SK-MEL-5 (cell line): ENCODE results near the gene COLEC12. TPM values are rescaled to one million over a fixed set of nuclear protein-coding genes. Genes with fewer than 3 reads are reported as not detected.

Experiments
- DNase-seq: peaks from one replicate; pipeline ENCODE4 v3.0.0-alpha.2; 2016; ENCODE audit warnings: low read depth, low spot score
- in situ Hi-C: cut with HindIII; loops from 2 replicates; pipeline ENCODE4 v1.10.0; 2016; ENCODE audit warnings: low sequenced_read_pairs, high pct_unique_total_duplicates, low pct_unique_long_range_greater_than_20kb
- polyA plus RNA-seq, 2 experiments: library from polyadenylated mRNA; depleted of rRNA; stranded (reverse); fragments of >200 nt; gene quantifications; 2 replicates each; pipeline ENCODE4 v1.2.3, GENCODE V29; 2015
- total RNA-seq: library from RNA; depleted of rRNA; stranded (reverse); fragments of >200 nt; shearing (Covaris generic); gene quantifications from 2 replicates; pipeline ENCODE4 v1.2.3, GENCODE V29; 2014; rRNA removed

Gene COLEC12
- total RNA-seq, result 1.9 TPM in 2 replicates
- 2.1 and 2.8 TPM in 2 replicates for polyA plus RNA-seq (2015; cell fraction: cytosol; rRNA removed)
- 0.48 and 1.2 TPM in 2 replicates for polyA plus RNA-seq (2015; cell fraction: nucleus; rRNA removed)

- no peak for DNase-seq
- in situ Hi-C loops, result no loop called here
These were observed at the start of gene COLEC12 for GRCh38 chr18:500632-501405. Gene COLEC12, minus strand, starts transcription at chr18:500701. Its CDS starts 187 bp downstream, at chr18:500514.

- DNase-seq, result no peak
- in situ Hi-C loops, result no loop called here
These were observed 49.5 kb upstream of the COLEC12 start for GRCh38 chr18:549967-550366.

GRCh38 chr18:543447-544078, 43.1 kb upstream of the COLEC12 start:
- in situ Hi-C loops, result no loop called here
- DNase-seq, result no peak

- DNase-seq, result no peak
- in situ Hi-C loops, result no loop called here
These were observed 33.6 kb upstream of the COLEC12 start for GRCh38 chr18:533995-534601.

GRCh38 chr18:532632-533031, 32.1 kb upstream of the COLEC12 start:
- no peak for DNase-seq
- in situ Hi-C loops, result no loop called here

GRCh38 chr18:532018-532417, 31.5 kb upstream of the COLEC12 start:
- in situ Hi-C loops, result no loop called here
- no peak for DNase-seq

- DNase-seq, result no peak
- in situ Hi-C loops, result no loop called here
These were observed 26.6 kb upstream of the COLEC12 start for GRCh38 chr18:527146-527545.

- in situ Hi-C loops, result no loop called here
- no peak for DNase-seq
These were observed 26.2 kb upstream of the COLEC12 start for GRCh38 chr18:526681-527080.

- no peak for DNase-seq
- in situ Hi-C loops, result no loop called here
These were observed 24.7 kb upstream of the COLEC12 start for GRCh38 chr18:525036-525797.

- DNase-seq, result no peak
- in situ Hi-C loops, result no loop called here
These were observed 24.0 kb upstream of the COLEC12 start for GRCh38 chr18:524466-524865.

- in situ Hi-C loops, result no loop called here
- DNase-seq, result peak; percentile 21
These were observed 23.1 kb upstream of the COLEC12 start for GRCh38 chr18:523561-523960.

GRCh38 chr18:519019-519879, 18.7 kb upstream of the COLEC12 start:
- DNase-seq, result no peak
- in situ Hi-C loops, result no loop called here

- in situ Hi-C loops, result no loop called here
- DNase-seq, result no peak
These were observed 17.6 kb upstream of the COLEC12 start for GRCh38 chr18:518081-518480.

GRCh38 chr18:515838-516237, 15.3 kb upstream of the COLEC12 start:
- no peak for DNase-seq
- in situ Hi-C loops, result no loop called here

GRCh38 chr18:515156-515815, 14.8 kb upstream of the COLEC12 start:
- in situ Hi-C loops, result no loop called here
- no peak for DNase-seq

GRCh38 chr18:513826-514530, 13.5 kb upstream of the COLEC12 start:
- no peak for DNase-seq
- in situ Hi-C loops, result no loop called here
